ENCODE data around the gene PSEN2.
"Not testable (repeated sequence)": the region's sequence is repeated elsewhere in the genome, so short reads cannot be mapped to it uniquely, and the experiment has no call there.

The PSEN2 gene

GRCh38 chr1:226921504-226921903 lies 51.1 kb downstream of the PSEN2 start:
- DNase-seq = no peak

GRCh38 chr1:226929260-226930111 lies 59.1 kb downstream of the PSEN2 start:
- not testable (repeated sequence) for DNase-seq

GRCh38 chr1:226934483-226935237 lies 64.2 kb downstream of the PSEN2 start:
- DNase-seq = no peak

- no peak for DNase-seq
Measured at GRCh38 chr1:226937940-226938725, 67.7 kb downstream of the PSEN2 start.

GRCh38 chr1:226938903-226939437 lies 68.6 kb downstream of the PSEN2 start:
- no peak for DNase-seq

GRCh38 chr1:226939438-226940028 lies 69.1 kb downstream of the PSEN2 start:
- DNase-seq = peak; percentile 74

GRCh38 chr1:226940029-226940805 lies 69.8 kb downstream of the PSEN2 start, which contains the start of gene COQ8A:
TSS of gene COQ8A (plus strand) at chr1:226940294. CDS start at chr1:226961386, 21,092 bp downstream.
- peak; percentile 99 for DNase-seq

- DNase-seq = no peak
Measured at GRCh38 chr1:226940806-226941067, 70.3 kb downstream of the PSEN2 start.

- no peak for DNase-seq
Measured at GRCh38 chr1:226942392-226942791, 72.0 kb downstream of the PSEN2 start.

- DNase-seq = no peak
Measured at GRCh38 chr1:226943156-226943555, 72.7 kb downstream of the PSEN2 start.

GRCh38 chr1:226943927-226944326 lies 73.5 kb downstream of the PSEN2 start:
- no peak for DNase-seq

GRCh38 chr1:226945106-226945857 lies 74.9 kb downstream of the PSEN2 start:
- no peak for DNase-seq
